ENCODE measurements around the gene MTERF1. TPM values are rescaled to one million over a fixed set of nuclear protein-coding genes. Genes with fewer than 3 reads are reported as not detected.

The MTERF1 gene
- polyA plus RNA-seq, 4 donors, result 5.9 to 19.6 (median 10.4) TPM

GRCh38 chr7:91850455-91850854 lies 30.0 kb downstream of the MTERF1 start:
- no peaks in the 10 kb centered on the region for H3K36me3 ChIP-seq (ENCODE audit: control insufficient read depth in 3 of 3, insufficient read depth in 2 of 3, low read depth in 1 of 3, low read length in 3 of 3)
- no peak overlapping the region for H3K4me3 ChIP-seq (ENCODE audit: low read depth in 1 of 3, low read length in 3 of 3)
- DNase-seq (no peak), FAIRE-seq (no peak)
- peaks cover 0 to 12% of the 10 kb centered on the region in 2 donors for H3K9me3 ChIP-seq (ENCODE audit: control insufficient read depth in 2 of 2, insufficient read depth in 1 of 2, low read depth in 1 of 2, low read length in 1 of 2)
- H3K27me3 ChIP-seq (ENCODE audit: control insufficient read depth in 3 of 3, insufficient read depth in 3 of 3, low read length in 3 of 3), result no peaks in the 10 kb centered on the region
- H3K27ac ChIP-seq (ENCODE audit: low read depth in 1 of 3, low read length in 2 of 3), result no peak overlapping the region
- H3K4me1 ChIP-seq (ENCODE audit: control insufficient read depth in 3 of 3, insufficient read depth in 2 of 3, low read depth in 1 of 3, low read length in 2 of 3), result peaks cover 0 to 2% (median 0%) of the 10 kb centered on the region in 3 donors

GRCh38 chr7:91847876-91848588 lies 32.5 kb downstream of the MTERF1 start:
- DNase-seq, result no peak
- Histone ChIP-seq H3K27me3 (ENCODE audit: control insufficient read depth in 3 of 3, insufficient read depth in 3 of 3, low read length in 3 of 3) (no peaks in the 10 kb centered on the region), H3K27ac (ENCODE audit: low read depth in 1 of 3, low read length in 2 of 3) (no peak overlapping the region), H3K36me3 (ENCODE audit: control insufficient read depth in 3 of 3, insufficient read depth in 2 of 3, low read depth in 1 of 3, low read length in 3 of 3) (no peaks in the 10 kb centered on the region), H3K4me1 (ENCODE audit: control insufficient read depth in 3 of 3, insufficient read depth in 2 of 3, low read depth in 1 of 3, low read length in 2 of 3) (peaks cover 0 to 2% (median 0%) of the 10 kb centered on the region in 3 donors), H3K9me3 (ENCODE audit: control insufficient read depth in 2 of 2, insufficient read depth in 1 of 2, low read depth in 1 of 2, low read length in 1 of 2) (peaks cover 0 to 12% of the 10 kb centered on the region in 2 donors), H3K4me3 (ENCODE audit: low read depth in 1 of 3, low read length in 3 of 3) (no peak overlapping the region)
- 85 to 93% (median 87%) methylated on average over 4 of the region's 4 CpGs for WGBS, 3 donors
- FAIRE-seq, result no peak

DNA sequence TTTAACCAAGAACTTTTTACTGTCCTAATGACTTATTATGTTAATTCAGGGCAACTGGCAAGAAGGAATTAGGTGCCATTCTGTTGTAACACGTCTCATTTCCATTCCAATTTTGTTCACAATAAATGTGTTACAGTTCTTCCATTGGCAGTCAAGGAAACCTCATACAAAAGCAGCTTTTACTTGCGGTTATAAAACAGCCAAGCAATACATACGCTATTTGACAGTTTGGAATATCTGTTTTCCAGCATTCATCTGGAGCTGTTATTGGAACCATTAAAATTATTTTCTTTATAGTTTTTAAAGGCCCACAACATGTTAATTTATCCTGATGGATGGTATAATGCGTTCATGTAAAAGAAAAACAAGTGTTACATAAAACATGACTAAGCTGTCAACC lies 33.3 kb downstream of the MTERF1 start:
- no peaks in the 10 kb centered on the region for H3K27me3 ChIP-seq (ENCODE audit: control insufficient read depth in 3 of 3, insufficient read depth in 3 of 3, low read length in 3 of 3)
- no peak for DNase-seq
- H3K9me3 ChIP-seq (ENCODE audit: control insufficient read depth in 2 of 2, insufficient read depth in 1 of 2, low read depth in 1 of 2, low read length in 1 of 2), result peaks cover 0 to 12% of the 10 kb centered on the region in 2 donors
- H3K4me3 ChIP-seq (ENCODE audit: low read depth in 1 of 3, low read length in 3 of 3), result no peak overlapping the region
- FAIRE-seq, result no peak
- no peak overlapping the region for H3K27ac ChIP-seq (ENCODE audit: low read depth in 1 of 3, low read length in 2 of 3)
- H3K36me3 ChIP-seq (ENCODE audit: control insufficient read depth in 3 of 3, insufficient read depth in 2 of 3, low read depth in 1 of 3, low read length in 3 of 3), result peaks cover 0 to 2% (median 0%) of the 10 kb centered on the region in 3 donors
- 89 to 91% (median 91%) methylated on average over 4 of the region's 4 CpGs for WGBS, 3 donors
- no peaks in the 10 kb centered on the region for H3K4me1 ChIP-seq (ENCODE audit: control insufficient read depth in 3 of 3, insufficient read depth in 2 of 3, low read depth in 1 of 3, low read length in 2 of 3)

- FAIRE-seq (no peak), DNase-seq (no peak)
- H3K9me3 ChIP-seq (ENCODE audit: control insufficient read depth in 2 of 2, insufficient read depth in 1 of 2, low read depth in 1 of 2, low read length in 1 of 2), result peaks cover 0 to 13% of the 10 kb centered on the region in 2 donors
- peaks cover 0 to 2% (median 0%) of the 10 kb centered on the region in 3 donors for H3K36me3 ChIP-seq (ENCODE audit: control insufficient read depth in 3 of 3, insufficient read depth in 2 of 3, low read depth in 1 of 3, low read length in 3 of 3)
- H3K27ac ChIP-seq (ENCODE audit: low read depth in 1 of 3, low read length in 2 of 3), result no peak overlapping the region
- no peak overlapping the region for H3K4me3 ChIP-seq (ENCODE audit: low read depth in 1 of 3, low read length in 3 of 3)
- H3K4me1 ChIP-seq (ENCODE audit: control insufficient read depth in 3 of 3, insufficient read depth in 2 of 3, low read depth in 1 of 3, low read length in 2 of 3), result no peaks in the 10 kb centered on the region
- H3K27me3 ChIP-seq (ENCODE audit: control insufficient read depth in 3 of 3, insufficient read depth in 3 of 3, low read length in 3 of 3), result no peaks in the 10 kb centered on the region
Measured at GRCh38 chr7:91846436-91846835, 34.1 kb downstream of the MTERF1 start.

DNA sequence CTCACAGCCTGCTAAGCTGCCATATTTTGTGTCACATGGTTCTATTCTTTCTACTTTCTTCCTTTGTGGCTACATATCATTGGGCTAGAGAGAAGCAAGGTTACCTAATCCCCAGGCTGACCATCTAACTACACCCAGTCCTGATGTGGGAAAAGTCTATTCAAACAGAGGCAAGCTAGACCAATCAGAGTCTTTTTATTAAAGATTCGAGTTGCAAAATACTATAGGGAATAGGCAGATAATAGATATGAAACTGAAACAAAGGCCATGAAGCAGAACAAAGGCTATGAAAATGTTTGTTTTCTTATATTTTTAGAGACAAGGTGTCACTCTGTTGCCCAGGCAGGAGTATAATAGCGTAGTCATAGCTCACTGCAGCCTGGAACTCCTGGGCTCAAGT lies 36.7 kb downstream of the MTERF1 start:
- WGBS, 3 donors, result 79 to 91% (median 84%) methylated on average over 2 of the region's 2 CpGs
- no peaks in the 10 kb centered on the region for H3K27me3 ChIP-seq (ENCODE audit: control insufficient read depth in 3 of 3, insufficient read depth in 3 of 3, low read length in 3 of 3)
- FAIRE-seq, result no peak

DNA sequence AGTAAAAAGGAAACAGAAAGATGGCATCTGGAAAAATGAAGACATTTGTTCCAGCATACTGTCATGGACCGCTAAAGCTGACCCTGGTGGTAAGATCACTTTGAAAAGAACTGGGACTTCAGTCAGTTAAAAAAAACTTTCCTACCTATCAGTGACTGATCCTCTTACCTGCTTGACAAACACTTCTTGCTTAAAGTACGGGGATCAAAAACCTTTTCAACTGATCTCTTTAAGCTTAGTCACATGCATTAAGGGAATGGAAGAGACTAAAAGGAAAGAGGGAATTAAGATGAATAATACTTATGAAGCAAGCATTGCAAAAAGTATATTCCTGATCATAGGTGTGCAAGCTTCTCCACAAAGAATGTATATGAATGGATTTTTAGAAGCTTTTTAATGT lies 42.1 kb downstream of the MTERF1 start:
- WGBS, 3 donors, result 84 to 94% (median 92%) methylated on average over 2 of the region's 2 CpGs
- Histone ChIP-seq H3K27ac (ENCODE audit: low read depth in 1 of 3, low read length in 2 of 3) (no peak overlapping the region), H3K4me3 (ENCODE audit: low read depth in 1 of 3, low read length in 3 of 3) (no peak overlapping the region), H3K27me3 (ENCODE audit: control insufficient read depth in 3 of 3, insufficient read depth in 3 of 3, low read length in 3 of 3) (no peaks in the 10 kb centered on the region), H3K9me3 (ENCODE audit: control insufficient read depth in 2 of 2, insufficient read depth in 1 of 2, low read depth in 1 of 2, low read length in 1 of 2) (peaks cover 0 to 9% of the 10 kb centered on the region in 2 donors), H3K4me1 (ENCODE audit: control insufficient read depth in 3 of 3, insufficient read depth in 2 of 3, low read depth in 1 of 3, low read length in 2 of 3) (no peaks in the 10 kb centered on the region), H3K36me3 (ENCODE audit: control insufficient read depth in 3 of 3, insufficient read depth in 2 of 3, low read depth in 1 of 3, low read length in 3 of 3) (peaks cover 0 to 2% (median 0%) of the 10 kb centered on the region in 3 donors)
- FAIRE-seq (no peak), DNase-seq (no peak)

More for the DNA sequence above, 36.7 kb downstream of the MTERF1 start:
- Histone ChIP-seq H3K4me3 (ENCODE audit: low read depth in 1 of 3, low read length in 3 of 3) (no peak overlapping the region), H3K27ac (ENCODE audit: low read depth in 1 of 3, low read length in 2 of 3) (no peak overlapping the region), H3K36me3 (ENCODE audit: control insufficient read depth in 3 of 3, insufficient read depth in 2 of 3, low read depth in 1 of 3, low read length in 3 of 3) (peaks cover 0 to 2% (median 0%) of the 10 kb centered on the region in 3 donors), H3K9me3 (ENCODE audit: control insufficient read depth in 2 of 2, insufficient read depth in 1 of 2, low read depth in 1 of 2, low read length in 1 of 2) (peaks cover 0 to 13% of the 10 kb centered on the region in 2 donors), H3K4me1 (ENCODE audit: control insufficient read depth in 3 of 3, insufficient read depth in 2 of 3, low read depth in 1 of 3, low read length in 2 of 3) (no peaks in the 10 kb centered on the region)
- no peak for DNase-seq

DNA sequence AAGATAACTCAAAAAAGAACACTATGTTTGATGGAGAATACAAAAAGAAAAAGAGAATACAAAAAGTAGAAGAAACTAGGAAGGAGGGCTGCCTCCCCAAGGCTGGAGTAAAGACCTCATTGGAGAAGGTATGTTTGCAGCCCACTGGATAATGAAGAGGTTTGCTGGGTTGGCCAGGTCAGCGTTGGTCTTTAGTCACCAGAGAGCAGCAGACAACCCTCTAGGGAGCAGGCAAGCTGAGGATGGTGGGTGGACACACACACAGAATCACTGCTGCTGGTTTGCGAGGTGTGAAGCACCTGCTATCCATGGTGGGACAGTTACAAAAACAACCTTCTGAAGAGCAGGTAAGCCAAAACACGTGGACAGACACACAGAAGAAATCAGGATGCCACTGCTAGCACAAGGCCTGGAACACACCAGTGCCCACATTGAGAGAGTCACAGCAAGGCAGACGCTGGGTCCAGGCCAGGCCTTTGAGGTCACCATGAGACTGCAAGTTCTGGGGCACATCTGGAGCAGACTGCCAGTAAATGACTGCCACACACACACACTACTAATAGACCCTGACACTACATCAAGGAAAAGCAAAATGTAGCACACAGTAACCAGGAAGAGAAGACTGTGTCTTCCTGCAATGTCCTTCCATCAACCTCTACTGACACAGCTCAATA lies 43.0 kb downstream of the MTERF1 start:
- H3K4me3 ChIP-seq (ENCODE audit: low read depth in 1 of 3, low read length in 3 of 3), result no peak overlapping the region
- FAIRE-seq (no peak), DNase-seq (no peak)
- H3K27me3 ChIP-seq (ENCODE audit: control insufficient read depth in 3 of 3, insufficient read depth in 3 of 3, low read length in 3 of 3), result no peaks in the 10 kb centered on the region
- peaks cover 0 to 8% of the 10 kb centered on the region in 2 donors for H3K9me3 ChIP-seq (ENCODE audit: control insufficient read depth in 2 of 2, insufficient read depth in 1 of 2, low read depth in 1 of 2, low read length in 1 of 2)
- no peaks in the 10 kb centered on the region for H3K4me1 ChIP-seq (ENCODE audit: control insufficient read depth in 3 of 3, insufficient read depth in 2 of 3, low read depth in 1 of 3, low read length in 2 of 3)
- WGBS, 3 donors, result 66 to 85% (median 80%) methylated on average over 4 of the region's 4 CpGs
- H3K36me3 ChIP-seq (ENCODE audit: control insufficient read depth in 3 of 3, insufficient read depth in 2 of 3, low read depth in 1 of 3, low read length in 3 of 3), result peaks cover 0 to 2% (median 0%) of the 10 kb centered on the region in 3 donors
- no peak overlapping the region for H3K27ac ChIP-seq (ENCODE audit: low read depth in 1 of 3, low read length in 2 of 3)

GRCh38 chr7:91835826-91836368 lies 44.6 kb downstream of the MTERF1 start:
- FAIRE-seq (no peak), DNase-seq (no peak)
- Histone ChIP-seq H3K36me3 (ENCODE audit: control insufficient read depth in 3 of 3, insufficient read depth in 2 of 3, low read depth in 1 of 3, low read length in 3 of 3) (no peaks in the 10 kb centered on the region), H3K27ac (ENCODE audit: low read depth in 1 of 3, low read length in 2 of 3) (no peak overlapping the region), H3K27me3 (ENCODE audit: control insufficient read depth in 3 of 3, insufficient read depth in 3 of 3, low read length in 3 of 3) (no peaks in the 10 kb centered on the region), H3K4me3 (ENCODE audit: low read depth in 1 of 3, low read length in 3 of 3) (no peak overlapping the region), H3K4me1 (ENCODE audit: control insufficient read depth in 3 of 3, insufficient read depth in 2 of 3, low read depth in 1 of 3, low read length in 2 of 3) (no peaks in the 10 kb centered on the region), H3K9me3 (ENCODE audit: control insufficient read depth in 2 of 2, insufficient read depth in 1 of 2, low read depth in 1 of 2, low read length in 1 of 2) (no peaks in the 10 kb centered on the region)
- 69 to 74% (median 73%) methylated on average over 2 of the region's 2 CpGs for whole genome bisulfite sequencing, 3 donors
